NCI-H2196 (cell line): ENCODE measurements around the gene SEC24C.
A peak's percentile ranks its signal among the peaks of the same experiment; 100 is the strongest.
"Not testable (repeated sequence)": the region's sequence is repeated elsewhere in the genome, so short reads cannot be mapped to it uniquely, and the experiment has no call there.

Source experiments
- DNase-seq: peaks from one replicate; lab custom pipeline; 2025; ENCODE audit not compliant: unreplicated experiment; lab: John Stamatoyannopoulos, UW

Gene SEC24C, protein sequence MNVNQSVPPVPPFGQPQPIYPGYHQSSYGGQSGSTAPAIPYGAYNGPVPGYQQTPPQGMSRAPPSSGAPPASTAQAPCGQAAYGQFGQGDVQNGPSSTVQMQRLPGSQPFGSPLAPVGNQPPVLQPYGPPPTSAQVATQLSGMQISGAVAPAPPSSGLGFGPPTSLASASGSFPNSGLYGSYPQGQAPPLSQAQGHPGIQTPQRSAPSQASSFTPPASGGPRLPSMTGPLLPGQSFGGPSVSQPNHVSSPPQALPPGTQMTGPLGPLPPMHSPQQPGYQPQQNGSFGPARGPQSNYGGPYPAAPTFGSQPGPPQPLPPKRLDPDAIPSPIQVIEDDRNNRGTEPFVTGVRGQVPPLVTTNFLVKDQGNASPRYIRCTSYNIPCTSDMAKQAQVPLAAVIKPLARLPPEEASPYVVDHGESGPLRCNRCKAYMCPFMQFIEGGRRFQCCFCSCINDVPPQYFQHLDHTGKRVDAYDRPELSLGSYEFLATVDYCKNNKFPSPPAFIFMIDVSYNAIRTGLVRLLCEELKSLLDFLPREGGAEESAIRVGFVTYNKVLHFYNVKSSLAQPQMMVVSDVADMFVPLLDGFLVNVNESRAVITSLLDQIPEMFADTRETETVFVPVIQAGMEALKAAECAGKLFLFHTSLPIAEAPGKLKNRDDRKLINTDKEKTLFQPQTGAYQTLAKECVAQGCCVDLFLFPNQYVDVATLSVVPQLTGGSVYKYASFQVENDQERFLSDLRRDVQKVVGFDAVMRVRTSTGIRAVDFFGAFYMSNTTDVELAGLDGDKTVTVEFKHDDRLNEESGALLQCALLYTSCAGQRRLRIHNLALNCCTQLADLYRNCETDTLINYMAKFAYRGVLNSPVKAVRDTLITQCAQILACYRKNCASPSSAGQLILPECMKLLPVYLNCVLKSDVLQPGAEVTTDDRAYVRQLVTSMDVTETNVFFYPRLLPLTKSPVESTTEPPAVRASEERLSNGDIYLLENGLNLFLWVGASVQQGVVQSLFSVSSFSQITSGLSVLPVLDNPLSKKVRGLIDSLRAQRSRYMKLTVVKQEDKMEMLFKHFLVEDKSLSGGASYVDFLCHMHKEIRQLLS

DNA sequence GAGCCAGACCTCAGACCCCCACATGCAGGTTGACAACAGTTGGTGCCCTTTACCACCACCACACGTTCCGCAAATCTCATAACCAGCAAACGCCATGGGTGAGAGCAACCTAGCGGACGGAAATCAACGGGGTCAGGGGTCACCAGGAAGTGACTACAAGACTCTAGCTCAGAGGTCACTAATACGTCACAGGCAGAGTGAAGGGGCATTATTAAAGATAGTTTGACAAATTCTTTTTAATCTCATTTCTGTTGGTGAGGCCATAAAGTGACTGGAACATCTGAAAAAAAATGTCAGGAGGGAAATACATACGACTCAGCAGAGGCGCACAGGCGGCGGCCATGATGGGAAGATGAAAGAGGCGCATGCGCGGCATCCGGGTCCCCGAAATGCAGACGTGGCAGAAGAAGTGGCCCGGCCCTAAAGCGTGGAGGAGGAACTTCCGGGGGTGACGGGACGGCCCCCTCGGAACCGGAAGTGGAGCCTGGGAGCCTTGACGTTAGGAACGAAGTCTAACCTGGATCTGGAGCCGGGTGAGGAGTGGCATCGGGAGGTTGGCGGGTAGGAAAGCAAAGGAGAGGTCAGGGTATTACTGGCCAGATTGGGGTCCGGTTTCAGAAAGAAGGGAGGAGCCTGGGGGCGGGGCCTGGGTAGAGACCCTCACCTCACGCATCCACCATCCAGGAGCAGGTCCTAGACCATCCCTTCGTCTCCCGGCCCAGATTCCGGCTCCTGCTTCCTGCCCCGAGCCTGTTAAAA is at the start of gene SEC24C:
SEC24C (plus strand) TSS at position 468 of the 759 bp plus-strand sequence. CDS start 2,461 bp downstream, outside the sequence.
- peak; percentile 94 for DNase-seq

DNA sequence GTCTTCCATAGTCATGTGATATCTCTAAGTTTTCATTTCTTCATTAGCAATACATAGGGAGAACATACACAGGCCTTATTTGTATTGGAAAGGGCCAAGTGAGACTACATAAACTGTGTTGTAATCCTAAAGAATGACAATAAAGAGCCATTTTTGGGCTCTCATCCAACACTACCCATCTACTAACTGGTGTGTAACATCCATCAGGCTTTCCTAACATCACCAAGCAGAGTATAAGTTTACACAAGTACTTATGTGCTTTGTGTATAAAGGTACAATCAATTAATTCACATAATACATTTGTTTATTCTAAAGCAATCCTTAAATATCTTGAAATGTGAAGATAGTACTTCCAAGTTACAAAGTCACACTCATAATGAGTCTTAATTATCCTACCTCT is 48.9 kb upstream of the SEC24C start:
- not testable (repeated sequence) for DNase-seq

DNA sequence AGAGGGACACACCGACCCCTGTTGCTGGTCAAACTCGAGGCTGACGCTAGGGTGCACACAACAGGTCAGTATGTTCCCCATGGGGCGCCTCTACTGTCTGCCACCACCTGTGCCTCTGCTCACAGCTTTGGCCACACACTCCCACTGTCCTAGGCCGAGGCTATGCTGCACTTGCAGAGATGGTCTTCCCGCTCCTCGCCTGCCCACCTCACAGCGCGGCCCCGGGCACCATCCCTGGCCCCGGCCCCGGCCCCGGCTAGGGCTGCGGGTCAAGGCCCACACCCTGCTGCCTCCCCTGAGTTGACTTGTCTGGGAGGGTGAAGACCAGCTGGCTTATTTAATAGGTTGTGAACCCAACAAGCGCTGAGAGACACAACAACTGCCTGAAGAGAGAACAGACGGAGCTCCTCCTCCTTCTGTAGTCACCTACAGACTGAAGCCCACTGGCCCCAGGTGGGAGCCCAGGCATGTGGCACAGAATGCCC is 46.5 kb upstream of the SEC24C start, which contains the start of gene AGAP5:
AGAP5 (minus strand) TSS at position 435 of the 485 bp plus-strand sequence; CDS start at position 81, 354 bp downstream.
- not testable (repeated sequence) for DNase-seq

DNA sequence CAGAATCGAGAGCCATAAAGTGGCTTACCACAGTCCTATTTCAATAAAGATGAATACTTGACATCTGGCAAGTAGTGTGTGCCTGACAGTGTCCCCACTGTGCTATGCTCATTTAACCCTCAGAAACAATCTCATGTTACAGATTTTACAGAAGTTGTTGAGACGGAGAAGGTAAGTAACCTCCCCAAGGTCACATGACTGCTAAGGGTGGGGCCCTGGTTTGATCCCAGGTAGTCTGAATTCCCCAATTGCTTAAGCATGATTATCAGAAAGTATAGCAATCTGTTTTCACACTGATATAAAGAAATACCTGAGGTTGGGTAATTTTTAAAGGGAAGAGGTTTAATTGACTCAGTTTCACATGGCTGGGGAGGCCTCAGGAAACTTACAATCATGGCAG is 45.4 kb upstream of the SEC24C start:
- not testable (repeated sequence) for DNase-seq

DNA sequence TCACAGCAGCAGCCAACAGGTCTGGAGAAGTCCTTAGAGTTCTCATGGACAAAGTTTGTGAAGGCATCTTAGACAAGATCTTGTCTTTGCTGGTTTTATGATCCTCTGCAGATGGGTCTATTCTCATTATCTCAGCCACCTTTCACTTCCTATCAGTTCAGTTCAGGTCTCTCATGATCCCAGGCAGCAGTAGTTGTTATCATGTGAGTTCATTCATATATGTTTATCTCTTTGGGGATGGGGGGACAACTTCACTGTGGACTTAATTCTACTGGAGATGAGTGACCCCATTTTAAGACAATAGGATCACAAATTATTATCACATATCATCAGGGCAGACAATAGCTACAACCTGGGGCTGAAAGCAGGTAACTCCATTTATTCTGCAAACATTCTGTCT is 40.2 kb upstream of the SEC24C start:
- DNase-seq, result not testable (repeated sequence)

DNA sequence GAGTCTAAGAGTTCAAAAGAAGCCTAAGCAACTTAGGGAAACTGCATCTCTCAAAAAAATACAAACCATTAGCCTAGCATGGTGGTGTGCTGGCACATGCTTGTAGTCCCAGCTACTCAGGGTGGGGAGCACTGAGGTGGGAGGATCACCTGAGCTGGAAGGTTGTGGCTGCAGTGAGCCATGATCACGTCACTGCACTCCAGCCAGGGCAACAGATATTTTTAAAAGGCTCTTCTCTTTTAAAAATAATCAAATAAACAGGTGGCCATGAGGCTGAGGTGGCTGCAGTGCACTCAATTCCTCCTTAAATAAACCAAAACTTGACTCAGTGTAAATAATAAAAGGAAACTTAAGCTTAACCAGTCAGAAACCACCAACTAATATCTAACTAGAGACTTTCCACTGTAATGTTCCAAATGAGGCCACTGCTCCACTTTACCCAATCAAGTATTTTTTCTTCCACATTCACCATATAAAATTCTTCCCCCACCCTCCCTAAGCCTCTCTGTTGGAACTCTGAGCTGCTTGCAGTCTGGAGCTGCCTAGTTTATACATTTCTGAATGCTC is 38.6 kb upstream of the SEC24C start:
- not testable (repeated sequence) for DNase-seq

DNA sequence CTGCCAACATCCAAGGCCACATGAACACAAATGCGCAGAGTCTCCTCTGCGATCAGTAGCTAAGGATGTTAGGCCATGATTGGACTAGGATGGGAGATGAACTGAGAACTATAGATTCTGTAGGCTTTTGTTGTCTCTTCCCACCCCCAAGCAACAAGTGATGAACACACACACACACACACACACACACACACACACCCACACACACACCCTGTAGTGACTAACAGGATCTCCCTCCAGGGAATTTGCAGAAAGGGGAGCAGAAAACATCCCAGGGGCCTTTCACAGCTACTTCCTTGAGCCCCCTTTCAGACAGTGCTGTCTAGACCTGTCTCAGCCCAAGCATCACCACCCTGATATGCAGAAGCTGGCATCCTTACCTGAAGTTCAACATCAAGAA is 37.7 kb upstream of the SEC24C start:
- not testable (repeated sequence) for DNase-seq

DNA sequence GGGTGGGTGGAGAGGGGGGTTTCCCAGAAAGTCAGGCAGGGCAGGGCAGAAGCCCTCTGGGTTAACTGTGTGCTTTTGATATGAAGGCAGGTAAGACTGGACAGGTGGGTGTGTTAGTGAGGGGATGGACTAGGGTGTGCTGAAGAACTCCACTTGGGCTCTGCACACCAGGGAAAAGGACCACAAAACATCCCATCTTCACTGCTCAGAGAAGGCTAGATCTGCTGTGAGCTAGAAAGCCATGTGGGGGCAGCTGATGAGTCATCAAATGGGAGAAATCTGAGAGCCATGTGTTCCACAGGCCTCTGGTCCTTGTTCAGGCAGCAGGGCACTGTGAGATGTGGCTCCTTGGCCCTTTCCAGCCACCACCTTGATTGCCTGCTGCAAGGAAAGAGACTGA is 36.5 kb upstream of the SEC24C start:
- DNase-seq, result not testable (repeated sequence)

DNA sequence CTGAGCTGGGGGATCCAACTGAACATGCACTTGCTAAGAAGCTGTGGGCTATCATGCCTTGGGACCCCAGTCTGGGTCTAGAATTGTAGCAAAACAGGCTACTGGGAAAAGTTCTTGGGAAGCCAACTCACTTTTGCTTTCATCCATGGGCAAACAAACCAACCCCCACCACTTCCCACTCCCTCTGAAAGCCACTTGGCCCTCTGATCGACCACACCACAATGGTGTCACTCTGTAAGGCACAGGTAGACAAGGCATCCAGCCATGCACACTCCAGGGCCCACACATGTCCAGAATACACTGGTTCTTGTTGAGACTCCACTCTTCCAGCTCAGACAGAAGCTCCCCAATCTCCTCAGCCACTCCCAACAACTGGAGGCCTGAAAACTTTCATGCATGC is 36.0 kb upstream of the SEC24C start:
- not testable (repeated sequence) for DNase-seq

DNA sequence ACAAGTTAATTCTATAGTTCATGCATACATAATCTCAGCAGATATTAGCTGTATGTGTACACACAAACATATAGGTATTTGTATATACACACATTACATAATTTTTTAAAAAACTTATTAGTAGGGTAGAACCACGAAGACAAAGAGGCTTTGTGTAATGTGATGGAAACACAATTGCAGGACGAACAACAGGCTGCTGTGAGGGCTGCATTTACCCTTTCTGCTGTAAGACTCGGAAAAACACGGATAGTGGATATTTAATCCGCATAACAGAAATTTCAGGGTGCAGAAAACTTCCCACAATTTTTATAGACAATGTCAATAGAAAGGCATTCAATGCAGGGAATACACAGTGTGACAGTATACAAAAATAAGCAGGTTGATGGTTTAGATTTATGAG is 32.5 kb upstream of the SEC24C start:
- not testable (repeated sequence) for DNase-seq

DNA sequence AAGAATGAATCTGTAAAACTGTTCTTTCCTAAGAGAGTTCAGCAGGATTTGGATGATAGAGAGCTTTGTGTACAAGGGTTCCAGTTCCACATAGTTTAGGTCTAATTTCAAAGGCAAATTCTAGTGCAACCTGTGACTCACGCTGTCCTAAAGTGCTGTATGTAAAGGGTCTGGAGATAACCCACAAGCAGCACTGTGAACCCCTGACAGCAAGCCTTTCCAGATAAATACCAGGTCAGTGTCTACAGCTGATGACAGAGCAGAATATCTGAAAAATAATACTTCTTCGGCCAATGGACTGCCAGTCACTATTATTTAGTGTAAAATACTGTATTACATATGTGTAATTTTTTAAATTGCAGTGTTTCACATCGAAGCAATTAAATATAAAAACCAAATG is 30.3 kb upstream of the SEC24C start:
- DNase-seq, result not testable (repeated sequence)

DNA sequence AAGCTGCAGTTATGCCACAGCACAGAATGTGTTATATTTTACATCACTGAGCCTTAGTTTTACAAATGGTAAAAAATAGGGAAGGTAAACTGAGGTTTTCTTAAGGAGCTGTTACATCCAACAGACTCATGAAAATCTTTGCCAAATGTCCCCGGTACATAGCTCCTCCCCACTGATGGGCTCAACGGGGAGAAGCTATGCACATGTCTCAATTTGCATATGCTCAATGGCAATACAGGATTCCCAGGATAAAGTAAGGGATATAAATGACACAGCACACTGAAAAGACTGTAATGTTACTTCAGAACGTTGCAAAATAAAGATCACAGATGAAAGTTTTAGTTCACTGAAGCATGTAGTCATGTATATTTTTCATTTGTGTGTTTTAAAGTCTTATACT is 29.7 kb upstream of the SEC24C start:
- DNase-seq, result not testable (repeated sequence)

DNA sequence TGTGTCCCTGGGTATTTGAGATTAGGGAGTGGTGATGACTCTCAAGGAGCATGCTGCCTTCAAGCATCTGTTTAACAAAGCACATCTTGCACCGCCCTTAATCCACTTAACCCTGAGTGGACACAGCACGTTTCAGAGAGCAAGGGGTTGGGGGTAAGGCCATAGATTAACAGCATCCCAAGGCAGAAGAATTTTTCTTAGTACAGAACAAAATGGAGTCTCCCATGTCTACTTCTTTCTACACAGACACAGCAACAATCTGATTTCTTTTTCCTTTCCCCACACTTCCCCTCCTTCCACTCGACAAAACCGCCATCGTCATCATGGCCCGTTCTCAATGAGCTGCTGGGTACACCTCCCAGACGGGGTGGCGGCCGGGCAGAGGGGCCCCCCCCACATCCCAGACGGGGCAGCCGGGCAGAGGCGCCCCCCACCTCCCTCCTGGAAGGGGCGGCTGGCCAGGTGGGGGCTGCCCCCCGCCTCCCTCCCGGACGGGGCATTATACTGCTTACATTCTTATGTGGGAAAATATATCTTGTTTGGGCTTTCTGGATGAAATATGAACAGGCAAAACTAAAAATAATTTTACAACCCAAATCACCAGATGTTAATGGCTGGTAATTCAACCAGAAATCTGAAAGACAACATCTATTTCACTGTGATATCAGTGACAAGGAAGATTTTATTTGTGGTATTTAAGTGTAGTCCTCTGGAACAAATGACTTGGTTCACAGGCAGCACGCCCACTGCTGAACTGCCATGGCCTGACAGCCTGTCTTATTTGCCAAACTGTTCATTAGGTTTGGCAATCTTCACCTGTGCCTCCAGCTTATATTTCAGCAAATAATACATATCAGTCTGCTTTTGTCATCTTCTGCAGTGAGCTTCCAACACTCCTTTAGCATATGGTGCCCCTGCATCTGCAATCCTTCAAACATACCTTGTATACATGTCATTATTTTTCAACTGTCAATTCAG is 28.7 kb upstream of the SEC24C start:
- not testable (repeated sequence) for DNase-seq

DNA sequence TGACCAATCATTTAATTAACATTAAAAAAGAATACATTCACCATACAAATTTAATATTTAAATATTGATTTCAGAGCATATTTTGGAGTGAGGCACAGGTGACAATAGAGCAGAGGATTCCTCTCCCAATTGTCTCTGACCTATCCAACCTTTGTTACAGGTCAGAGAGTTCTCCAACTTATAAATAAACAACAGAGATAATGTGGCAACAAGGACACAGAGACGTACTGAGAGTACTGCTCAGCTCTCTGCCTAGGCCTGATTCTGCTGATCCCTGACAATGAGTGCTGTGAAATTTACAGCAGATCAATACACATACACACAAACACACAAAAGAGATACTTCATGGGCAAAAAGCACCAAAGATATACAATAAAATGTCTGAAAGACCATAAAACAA is 27.9 kb upstream of the SEC24C start:
- no peak for DNase-seq

DNA sequence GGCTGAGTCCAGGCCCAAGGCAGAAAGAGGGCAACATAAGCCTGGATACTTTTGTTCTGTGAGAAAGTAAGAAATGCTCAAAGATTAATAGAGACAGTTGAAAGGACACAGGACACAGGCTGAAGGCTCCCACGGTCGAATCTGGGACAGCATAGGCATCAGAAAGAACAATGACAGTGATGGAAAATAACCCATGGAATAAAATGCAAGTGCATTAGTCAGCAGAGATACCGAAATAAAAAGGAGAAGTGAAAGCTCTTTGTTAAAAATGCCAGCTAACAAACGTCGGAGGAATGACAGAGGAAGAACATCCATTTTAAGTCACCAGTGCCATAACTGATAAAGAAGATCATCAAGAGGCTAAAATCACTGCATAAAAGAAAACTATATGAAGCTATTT is 26.6 kb upstream of the SEC24C start:
- DNase-seq, result no peak

DNA sequence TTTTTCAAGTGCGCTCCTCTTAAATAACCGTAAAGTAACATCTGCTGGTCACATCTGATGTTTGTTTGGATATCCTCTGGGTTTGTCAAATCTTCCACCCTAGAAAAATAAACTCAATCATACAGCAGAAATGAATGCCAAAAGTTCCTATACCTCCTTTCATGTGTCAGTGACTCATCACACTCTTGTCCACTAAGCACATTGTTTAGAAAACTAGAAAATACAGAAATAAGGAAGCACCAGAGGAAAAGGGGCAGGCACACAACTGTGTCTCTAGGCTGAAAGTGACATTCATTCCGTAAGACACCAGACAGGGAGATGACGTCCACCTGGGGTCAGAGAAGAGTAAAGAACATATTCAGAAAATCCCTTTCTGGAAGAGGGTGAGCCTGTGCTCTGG is 23.6 kb upstream of the SEC24C start:
- DNase-seq, result not testable (repeated sequence)

DNA sequence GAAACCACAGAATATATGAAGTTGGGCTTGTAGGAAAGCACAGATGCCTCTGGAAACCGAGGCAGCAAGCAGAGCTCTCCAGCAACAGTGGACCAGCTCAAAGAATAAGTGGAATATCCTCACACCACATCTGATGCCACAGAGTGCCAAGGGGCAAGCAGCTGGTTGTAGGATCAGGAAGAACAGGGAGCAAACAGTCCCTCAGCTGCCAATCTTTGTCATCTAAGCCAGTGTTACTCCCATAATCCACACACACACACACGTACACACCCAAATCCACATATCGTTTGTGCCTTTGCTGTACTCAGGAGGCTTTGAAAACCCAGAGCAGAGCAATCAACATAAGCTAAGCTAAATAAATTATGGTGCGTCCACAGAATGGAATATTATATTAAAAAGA is 20.7 kb upstream of the SEC24C start:
- no peak for DNase-seq

DNA sequence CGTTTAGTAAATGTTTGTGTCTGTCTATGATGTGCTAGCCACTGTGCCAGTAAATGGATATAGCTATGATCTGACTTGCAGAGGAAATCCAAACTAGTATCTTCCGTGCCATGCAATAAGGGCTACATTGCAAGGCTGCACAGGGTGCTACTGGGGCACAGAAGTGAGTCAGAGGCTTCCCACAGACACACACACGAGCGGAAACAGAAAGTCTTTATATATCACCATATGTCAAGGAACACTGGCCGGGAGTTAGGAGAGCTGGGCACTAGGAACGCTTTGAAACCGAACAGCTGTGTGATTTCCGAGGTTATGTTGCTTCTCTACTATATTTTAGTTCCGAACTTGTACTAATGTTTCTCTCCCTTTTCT is 14.4 kb upstream of the SEC24C start:
- not testable (repeated sequence) for DNase-seq
